ENCODE data around the gene ATF4. TPM values are rescaled to one million over a fixed set of nuclear protein-coding genes. Genes with fewer than 3 reads are reported as not detected.

ATF4 gene
- total and polyA plus RNA-seq, 2 of the 13 experiments (the other 11 are each of a cell fraction or from before 2014, with no cell fraction given): 486 to 1,297 TPM

DNA sequence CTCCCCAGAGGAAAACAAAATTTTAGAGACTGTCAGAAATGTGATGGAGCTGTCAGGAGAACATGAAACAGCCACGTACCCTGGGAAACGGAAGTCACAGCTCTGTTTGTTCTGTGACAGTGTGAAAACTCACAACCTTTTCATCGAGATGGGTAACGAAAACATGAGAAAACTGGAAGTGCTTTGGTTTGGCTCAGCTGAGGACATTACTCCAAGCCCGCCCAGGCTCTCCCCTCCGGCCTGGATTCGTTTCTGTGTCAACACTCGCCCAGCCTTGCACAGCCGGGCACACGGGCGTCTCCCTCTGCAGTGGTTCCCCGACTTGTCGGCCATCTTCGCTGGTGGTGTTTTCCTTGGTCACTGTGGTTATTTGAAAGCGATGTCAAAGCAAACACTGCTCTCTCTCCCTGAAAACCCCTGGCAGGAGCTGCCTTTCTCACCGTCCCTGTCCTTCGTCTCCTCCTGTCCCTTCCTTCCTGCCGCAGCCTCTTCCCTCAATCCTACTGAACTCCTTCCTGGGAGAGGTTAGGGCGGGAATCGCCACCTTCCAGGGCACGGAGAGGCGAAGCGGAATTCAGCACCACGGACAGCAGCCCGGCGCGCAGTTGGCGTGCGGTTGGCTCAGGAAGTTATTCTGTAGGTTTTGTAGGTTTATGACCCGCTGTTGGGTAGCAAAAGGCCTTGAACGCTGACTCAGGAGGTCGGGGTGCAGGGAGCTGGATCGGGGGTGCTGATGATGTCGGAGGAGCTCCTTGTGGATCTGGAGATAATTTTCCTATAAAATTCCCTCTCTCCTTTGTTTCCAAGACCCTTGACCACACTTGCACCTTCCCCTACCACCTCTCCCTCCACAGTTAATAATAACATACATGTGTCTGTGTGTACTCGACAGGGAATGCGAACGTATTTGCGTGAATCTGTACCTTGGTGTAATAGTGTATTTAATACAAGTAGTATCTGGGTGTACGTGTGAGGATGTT lies 25.3 kb downstream of the ATF4 start (continued):
- TF ChIP-seq ZNF337 (CRISPR knock-in tag; IDR thresholded peaks at IDR 0.05; ENCODE audit: borderline replicate concordance, low read depth) (no peak), NKX3-1 (CRISPR knock-in tag; IDR thresholded peaks at IDR 0.05) (peak; percentile 95), ZNF646 (CRISPR knock-in tag; IDR thresholded peaks at IDR 0.05) (no peak), BORCS8-MEF2B (CRISPR knock-in tag; IDR thresholded peaks at IDR 0.05) (peak; percentile 97), NFATC3 (CRISPR knock-in tag; IDR thresholded peaks at IDR 0.05) (no peak), ZNF841 (CRISPR knock-in tag; IDR thresholded peaks at IDR 0.05; ENCODE audit: borderline replicate concordance) (no peak), SNAPC2 (CRISPR knock-in tag; IDR thresholded peaks at IDR 0.05) (peak; percentile 70; the same call in 1 of the 2 replicates), MAF1 (CRISPR knock-in tag; IDR thresholded peaks at IDR 0.05; ENCODE audit: borderline replicate concordance) (peak; percentile 92; the same call in 1 of the 2 replicates), ZNF513 (CRISPR knock-in tag; conservative IDR thresholded peaks at IDR 0.05) (no peak), RFXANK (CRISPR knock-in tag; IDR thresholded peaks at IDR 0.05) (0 out of 2 replicates have a peak, but pooled peaks have one; percentile 57), SNRNP70 (IDR thresholded peaks at IDR 0.05; ENCODE audit: low read depth, low read length) (no peak), JDP2 (CRISPR knock-in tag; IDR thresholded peaks at IDR 0.05; ENCODE audit: borderline replicate concordance) (no peak; the same call in 1 of the 2 replicates), TCF12 (IDR thresholded peaks at IDR 0.05) (no peak), TCF12 (CRISPR knock-in tag; IDR thresholded peaks at IDR 0.05) (no peak), NR2C2 (CRISPR knock-in tag; IDR thresholded peaks at IDR 0.05; ENCODE audit: borderline replicate concordance) (no peak)
- TF ChIP-seq, protein P1, sequence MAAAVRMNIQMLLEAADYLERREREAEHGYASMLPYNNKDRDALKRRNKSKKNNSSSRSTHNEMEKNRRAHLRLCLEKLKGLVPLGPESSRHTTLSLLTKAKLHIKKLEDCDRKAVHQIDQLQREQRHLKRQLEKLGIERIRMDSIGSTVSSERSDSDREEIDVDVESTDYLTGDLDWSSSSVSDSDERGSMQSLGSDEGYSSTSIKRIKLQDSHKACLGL (CRISPR knock-in tag; IDR thresholded peaks at IDR 0.05): peak; percentile 62; the same call in 1 of the 2 replicates
- TF ChIP-seq, protein P2, sequence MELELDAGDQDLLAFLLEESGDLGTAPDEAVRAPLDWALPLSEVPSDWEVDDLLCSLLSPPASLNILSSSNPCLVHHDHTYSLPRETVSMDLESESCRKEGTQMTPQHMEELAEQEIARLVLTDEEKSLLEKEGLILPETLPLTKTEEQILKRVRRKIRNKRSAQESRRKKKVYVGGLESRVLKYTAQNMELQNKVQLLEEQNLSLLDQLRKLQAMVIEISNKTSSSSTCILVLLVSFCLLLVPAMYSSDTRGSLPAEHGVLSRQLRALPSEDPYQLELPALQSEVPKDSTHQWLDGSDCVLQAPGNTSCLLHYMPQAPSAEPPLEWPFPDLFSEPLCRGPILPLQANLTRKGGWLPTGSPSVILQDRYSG (CRISPR knock-in tag; IDR thresholded peaks at IDR 0.05): 0 out of 2 replicates have a peak, but pooled peaks have one; percentile 60
- TF ChIP-seq, protein P3, sequence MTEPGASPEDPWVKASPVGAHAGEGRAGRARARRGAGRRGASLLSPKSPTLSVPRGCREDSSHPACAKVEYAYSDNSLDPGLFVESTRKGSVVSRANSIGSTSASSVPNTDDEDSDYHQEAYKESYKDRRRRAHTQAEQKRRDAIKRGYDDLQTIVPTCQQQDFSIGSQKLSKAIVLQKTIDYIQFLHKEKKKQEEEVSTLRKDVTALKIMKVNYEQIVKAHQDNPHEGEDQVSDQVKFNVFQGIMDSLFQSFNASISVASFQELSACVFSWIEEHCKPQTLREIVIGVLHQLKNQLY (CRISPR knock-in tag; IDR thresholded peaks at IDR 0.05): 0 out of 2 replicates have a peak, but pooled peaks have one; percentile 19

Measured in HepG2 (cell line).